MM.1S (cell line): ENCODE data around the gene FMN1.

Experiments used
- CTCF ChIP-seq: fragments of 300-600 bp; sonication (generic); IDR thresholded peaks from 2 replicates; pipeline ENCODE4 v1.5.1; 2016; ENCODE audit warnings: antibody characterized with exemption, low read length, mixed read lengths
- EZH2 ChIP-seq: fragments of 300-600 bp; sonication (generic); optimal IDR thresholded peaks from 2 replicates; pipeline ENCODE3; 2017; ENCODE audit warnings: low read depth, mild to moderate bottlenecking, antibody characterized with exemption, low read length, mixed read lengths

DNA sequence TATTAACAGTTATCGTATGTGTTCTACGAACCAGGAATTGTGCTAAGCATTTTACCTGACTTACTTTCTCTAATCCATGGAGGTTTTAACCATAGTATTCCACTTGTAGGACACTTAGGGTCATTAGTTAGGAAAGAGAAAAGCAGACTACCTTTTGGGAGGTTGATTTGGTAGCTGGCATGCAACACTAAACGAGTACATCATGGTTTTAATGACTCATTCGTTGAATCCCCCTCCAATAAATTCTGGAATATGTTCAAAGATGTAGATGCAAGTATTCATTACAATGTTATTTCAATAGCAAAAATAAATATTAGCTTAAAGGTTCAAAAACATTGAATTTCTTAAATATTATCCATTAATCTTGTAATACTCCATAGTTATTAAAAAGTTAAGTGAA is 162.5 kb downstream of the FMN1 start:
- TF ChIP-seq EZH2 = no peak
- no peak for TF ChIP-seq CTCF
